GM21723 (cell line): ENCODE measurements around the gene ASTN2.
"Not testable (repeated sequence)": the region's sequence is repeated elsewhere in the genome, so short reads cannot be mapped to it uniquely, and the experiment has no call there.

Experiments
- ATAC-seq: cut with Tn5 transposase; IDR thresholded peaks from one replicate; pipeline ENCODE4 v1.9.1; 2021; ENCODE audit warnings: mild to moderate bottlenecking, moderate library complexity; ENCODE audit not compliant: unreplicated experiment

ASTN2 gene

DNA sequence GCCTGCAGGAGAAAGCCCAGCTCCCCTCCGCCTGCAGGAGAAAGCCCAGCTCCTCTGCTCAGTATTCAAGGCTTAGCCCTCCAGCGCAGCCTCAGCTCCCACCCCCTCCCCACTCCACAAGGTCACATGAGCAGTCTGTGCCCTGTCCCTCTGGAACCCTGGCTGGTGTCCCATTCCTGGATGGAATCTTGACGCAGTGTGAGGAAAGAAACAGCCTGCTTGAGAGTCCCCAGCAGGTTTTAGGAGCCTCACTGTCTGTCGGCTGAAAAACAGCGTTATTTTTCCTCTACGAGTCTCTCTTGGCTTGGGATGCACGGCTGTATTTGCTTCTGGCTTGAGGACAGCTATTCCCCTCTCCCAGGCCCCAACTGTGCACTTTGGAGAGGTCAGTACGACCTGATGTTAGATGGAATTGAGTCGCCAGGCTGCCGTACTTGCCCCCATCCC is 937.9 kb downstream of the ASTN2 start:
- no peak for ATAC-seq

- no peak for ATAC-seq
These were observed 938.9 kb downstream of the ASTN2 start for GRCh38 chr9:116476002-116476401.

- ATAC-seq: no peak
These were observed 939.7 kb downstream of the ASTN2 start for GRCh38 chr9:116475201-116475600.

GRCh38 chr9:116471944-116472506 is 942.8 kb downstream of the ASTN2 start:
- no peak for ATAC-seq

- ATAC-seq: no peak
These were observed 943.6 kb downstream of the ASTN2 start for GRCh38 chr9:116471093-116471906.

DNA sequence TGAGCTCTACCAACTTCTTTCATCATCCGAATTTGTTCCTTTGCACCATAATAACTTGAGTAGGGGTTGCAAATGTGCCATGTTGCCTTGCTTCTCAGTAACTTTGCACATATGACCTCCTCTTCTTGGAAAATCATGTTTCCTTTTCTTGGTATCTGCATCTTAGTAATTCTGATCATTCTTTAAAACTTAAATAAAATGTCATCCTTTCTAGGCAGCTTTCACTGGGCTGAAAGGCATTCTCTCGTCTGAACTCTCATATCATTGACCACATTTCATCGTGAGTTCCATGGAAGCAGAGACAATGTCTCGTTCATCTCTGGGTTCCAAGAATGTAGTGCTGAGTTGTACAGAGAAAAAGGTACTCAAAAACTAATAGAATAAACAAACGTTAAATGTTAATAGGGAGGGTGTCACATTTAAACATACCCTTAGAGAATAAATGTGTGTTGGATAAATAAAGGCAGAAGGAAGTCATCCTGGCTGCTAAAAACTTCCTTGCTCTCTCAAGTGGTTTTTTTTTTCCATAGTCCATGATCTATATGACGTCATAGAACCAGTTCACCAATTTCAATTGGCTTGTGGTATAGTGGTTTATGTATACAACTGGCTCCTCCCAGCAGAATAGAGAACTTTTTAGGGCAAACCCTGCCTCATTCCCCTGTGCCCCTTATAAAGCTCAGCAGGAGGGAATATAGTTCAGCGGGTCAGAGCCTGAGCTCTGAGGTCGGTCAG is 945.9 kb downstream of the ASTN2 start:
- no peak for ATAC-seq

- no peak for ATAC-seq
These were observed 946.5 kb downstream of the ASTN2 start for GRCh38 chr9:116468369-116468768.

DNA sequence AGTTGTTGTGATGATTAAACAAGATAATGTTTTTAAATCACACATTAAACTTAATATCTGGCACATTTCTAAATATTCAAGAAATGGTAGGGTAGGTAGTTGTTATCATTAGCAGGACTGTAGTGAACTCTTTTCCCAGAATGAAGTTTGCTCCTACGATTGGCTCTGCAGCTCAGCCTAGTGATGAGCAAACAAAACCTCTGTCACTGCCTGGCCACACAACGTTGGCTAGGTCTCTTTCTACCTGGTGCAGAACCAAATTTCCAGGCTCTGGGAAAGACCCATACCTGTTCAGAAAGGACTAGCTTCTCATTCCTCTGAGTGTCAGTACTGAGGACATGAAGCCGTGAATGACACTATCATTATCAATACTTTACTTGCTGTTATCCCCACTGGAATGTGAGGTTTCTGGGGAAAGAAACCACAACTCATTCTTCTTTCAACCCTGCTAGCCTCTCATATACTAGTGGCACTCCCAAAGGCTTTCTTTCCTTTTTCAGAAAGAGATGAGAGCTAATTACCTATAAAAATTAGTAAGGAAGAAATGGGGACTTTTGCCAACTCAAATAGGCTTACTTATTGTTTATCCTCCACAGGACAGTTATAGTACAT is 947.0 kb downstream of the ASTN2 start:
- ATAC-seq: no peak

- ATAC-seq: no peak
These were observed 948.3 kb downstream of the ASTN2 start for GRCh38 chr9:116466271-116467235.

- no peak for ATAC-seq
These were observed 949.1 kb downstream of the ASTN2 start for GRCh38 chr9:116465576-116466270.

DNA sequence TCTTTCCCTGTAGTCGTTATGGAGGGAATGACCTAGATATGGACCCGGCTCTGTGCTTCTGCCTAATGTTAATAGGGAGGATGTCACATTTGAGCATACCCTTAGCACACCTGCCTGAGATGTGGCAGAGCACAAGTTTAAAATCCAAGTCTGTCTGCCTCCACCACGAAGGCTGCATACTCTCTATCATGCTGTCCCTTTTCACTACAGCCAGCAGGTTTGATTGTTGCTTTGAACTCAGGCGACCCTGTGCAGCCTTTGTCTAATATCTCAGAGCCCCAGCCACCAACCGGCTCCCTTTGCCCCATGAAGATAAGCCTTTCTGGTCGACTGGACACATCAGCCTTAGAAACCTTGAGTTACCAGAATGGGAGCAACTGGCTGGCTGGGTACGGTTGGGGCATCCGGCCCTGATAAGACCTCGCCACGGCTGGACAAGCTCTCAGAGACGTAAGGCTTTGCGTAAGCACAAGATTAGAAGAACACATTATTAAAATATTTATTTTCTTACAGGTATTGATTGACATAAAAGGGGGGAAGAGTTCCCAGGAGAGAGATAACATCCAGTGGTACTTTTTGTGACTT is 949.8 kb downstream of the ASTN2 start:
- ATAC-seq: no peak

GRCh38 chr9:116464423-116464822 is 950.4 kb downstream of the ASTN2 start:
- ATAC-seq: no peak

- ATAC-seq: no peak
These were observed 953.2 kb downstream of the ASTN2 start for GRCh38 chr9:116461632-116462031.

GRCh38 chr9:116460026-116460425 is 954.8 kb downstream of the ASTN2 start:
- no peak for ATAC-seq

DNA sequence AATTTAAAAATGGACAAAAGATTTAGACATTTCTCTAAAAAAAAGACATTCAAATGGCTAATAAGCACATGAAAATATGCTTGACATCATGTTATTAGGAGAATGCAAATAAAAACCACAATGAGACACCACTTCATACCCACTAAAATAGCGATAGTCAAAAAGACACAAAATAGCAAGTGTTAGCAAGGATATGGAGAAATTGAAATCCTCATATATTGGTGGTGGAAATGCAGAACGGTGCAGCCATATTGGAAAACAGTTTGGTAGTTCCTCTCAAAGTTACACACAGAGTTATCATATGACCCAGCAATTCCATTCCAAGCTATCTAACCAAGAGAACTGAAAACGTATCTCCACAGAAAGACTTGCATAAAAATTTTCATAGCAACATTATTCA is 955.3 kb downstream of the ASTN2 start:
- ATAC-seq: no peak

- ATAC-seq: no peak
These were observed 958.3 kb downstream of the ASTN2 start for GRCh38 chr9:116456490-116457088.

- ATAC-seq: not testable (repeated sequence)
These were observed 960.3 kb downstream of the ASTN2 start for GRCh38 chr9:116454539-116454938.

GRCh38 chr9:116453785-116454184 is 961.1 kb downstream of the ASTN2 start:
- ATAC-seq: no peak

- no peak for ATAC-seq
These were observed 962.2 kb downstream of the ASTN2 start for GRCh38 chr9:116452634-116453033.
